CD4-positive, alpha-beta T cell (primary cell): Measurements from ENCODE around the gene TEX14. TPM values are rescaled to one million over a fixed set of nuclear protein-coding genes. Genes with fewer than 3 reads are reported as not detected.

Source experiments
- ATAC-seq: fragments of 200-7000 bp; cut with Tn5 transposase; one replicate; pipeline ENCODE4 v1.10.0; 2022; ENCODE audit warnings: mild to moderate bottlenecking; ENCODE audit not compliant: poor library complexity
- CTCF ChIA-PET: fragments of 350-600 bp; sonication (Branson Sonifier 250); formaldehyde crosslinking; loops from one replicate; lab custom pipeline; 2021; ENCODE audit warnings: antibody characterized with exemption, inconsistent platforms; lab: Charles Lee
- POLR2A ChIA-PET: fragments of 350-600 bp; sonication (Branson Sonifier 250); formaldehyde crosslinking; loops from one replicate; lab custom pipeline; 2021; ENCODE audit warnings: antibody characterized with exemption, inconsistent platforms; lab: Charles Lee
- DNase-seq, 14 experiments: peaks; one replicate each; pipeline ENCODE4 v3.0.0-alpha.2; 2013 to 2020; ENCODE audit warnings: mixed read lengths in 2 of 14
- H3K27ac ChIP-seq, 2 donors: one replicate each; pipeline versions ENCODE4 v1.5.1 to v1.7.0; 2013; ENCODE audit warnings: low read length in 2 of 2, low read depth in 1 of 2, mild to moderate bottlenecking in 1 of 2
- H3K27me3 ChIP-seq, 2 experiments: 1 replicate in 1 of 2; 2 replicates in 1 of 2; pipeline versions ENCODE4 v1.6.1 to v1.7.0; 2013; ENCODE audit warnings: low read length in 2 of 2, control low read depth in 1 of 2, mild to moderate bottlenecking in 1 of 2, moderate library complexity in 1 of 2; ENCODE audit not compliant: insufficient read depth in 2 of 2, control insufficient read depth in 1 of 2
- H3K36me3 ChIP-seq: one replicate; pipeline ENCODE4 v1.6.1; 2013; ENCODE audit warnings: low read length, control low read depth; ENCODE audit not compliant: insufficient read depth
- H3K4me1 ChIP-seq: one replicate; pipeline ENCODE4 v1.6.1; 2013; ENCODE audit warnings: low read length, control low read depth; ENCODE audit not compliant: insufficient read depth
- H3K4me3 ChIP-seq: one replicate; pipeline ENCODE4 v1.5.1; 2013; ENCODE audit warnings: mild to moderate bottlenecking, low read length, moderate library complexity
- H3K9me3 ChIP-seq, 2 experiments: 1 replicate in 1 of 2; 2 replicates in 1 of 2; pipeline versions ENCODE4 v1.6.1 to v1.7.0; 2013; ENCODE audit warnings: low read length in 2 of 2, mild to moderate bottlenecking in 2 of 2, control low read depth in 1 of 2, moderate library complexity in 1 of 2; ENCODE audit not compliant: control insufficient read depth in 1 of 2, insufficient read depth in 1 of 2
- H3K27ac Mint-ChIP-seq: one replicate; pipeline ENCODE4 v1.8.0; 2020; ENCODE audit warnings: mixed read lengths
- H3K27me3 Mint-ChIP-seq: one replicate; pipeline ENCODE4 v1.8.0; 2021; ENCODE audit warnings: mixed read lengths
- H3K36me3 Mint-ChIP-seq: one replicate; pipeline ENCODE4 v1.8.0; 2021; ENCODE audit warnings: low read depth, mixed read lengths
- H3K4me1 Mint-ChIP-seq: one replicate; pipeline ENCODE4 v1.8.0; 2021; ENCODE audit warnings: low read depth, mixed read lengths
- H3K4me3 Mint-ChIP-seq: one replicate; pipeline ENCODE4 v1.8.0; 2020; ENCODE audit warnings: mild to moderate bottlenecking, mixed read lengths
- H3K9me3 Mint-ChIP-seq: one replicate; pipeline ENCODE4 v1.8.0; 2020; ENCODE audit warnings: mixed read lengths
- intact Hi-C, 2 experiments: fragments of 100-400 bp; cut with DNase I in 1 of 2; cut with micrococcal nuclease in 1 of 2; formaldehyde crosslinking; loops; one replicate each; pipeline versions ENCODE4 v1.15.1 to v1.9.0; 2023 to 2025; cut with DNase I, micrococcal nuclease
- total RNA-seq, 174 experiments: library from RNA in 2 of 174; stranded (reverse) in 2 of 174; gene quantifications; one replicate each; pipeline ENCODE4 v1.2.3 and lab custom pipeline; 2021 to 2026
- TF ChIP-seq, protein P1 (sequence below): fragments of 200-600 bp; IDR thresholded peaks from one replicate; pipeline ENCODE4 v1.8.0; 2022; ENCODE audit warnings: antibody characterized with exemption, mild to moderate bottlenecking

Gene TEX14
- total RNA-seq, 2 experiments from 2014 or later: 0.47 to 0.66 TPM

DNA sequence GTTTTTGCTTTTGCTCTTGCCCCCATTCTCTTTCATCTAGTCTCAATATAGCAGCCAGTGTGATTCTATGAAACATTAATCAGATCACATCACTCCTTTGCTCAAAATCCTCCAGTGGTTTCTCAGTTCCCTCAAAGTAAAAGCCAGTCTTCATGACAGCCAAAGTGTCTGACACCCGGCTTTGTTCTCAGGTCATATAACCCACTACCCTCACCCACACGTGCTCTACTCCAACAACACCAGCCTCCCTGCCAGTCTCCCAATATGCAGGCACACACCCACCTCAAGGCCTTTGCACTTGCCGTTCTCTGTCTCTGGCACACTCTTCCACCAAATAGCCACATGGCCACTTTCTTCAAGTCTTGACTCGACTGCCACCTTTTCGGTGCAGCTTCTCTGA lies 181.8 kb downstream of the TEX14 start:
- CTCF ChIA-PET: no interaction called here
- H3K4me3 ChIP-seq: no peak overlapping the region
- no peak for DNase-seq
- intact Hi-C loops: loop anchor here (5.0 to 10.0 kb wide), 6 partner anchors 175 to 1885 kb away; partner anchors contain the start of genes C17orf67 (in 1 of the 2), DGKE (in 1 of the 2), DYNLL2 (in 1 of the 2) and SRSF1 (in 1 of the 2)
- no peak for ATAC-seq
- no peak overlapping the region for H3K27ac ChIP-seq
- H3K27me3 Mint-ChIP-seq: no peaks in the 10 kb centered on the region
- peaks cover 29% of the 10 kb centered on the region for H3K4me1 Mint-ChIP-seq
- TF ChIP-seq, protein P1, sequence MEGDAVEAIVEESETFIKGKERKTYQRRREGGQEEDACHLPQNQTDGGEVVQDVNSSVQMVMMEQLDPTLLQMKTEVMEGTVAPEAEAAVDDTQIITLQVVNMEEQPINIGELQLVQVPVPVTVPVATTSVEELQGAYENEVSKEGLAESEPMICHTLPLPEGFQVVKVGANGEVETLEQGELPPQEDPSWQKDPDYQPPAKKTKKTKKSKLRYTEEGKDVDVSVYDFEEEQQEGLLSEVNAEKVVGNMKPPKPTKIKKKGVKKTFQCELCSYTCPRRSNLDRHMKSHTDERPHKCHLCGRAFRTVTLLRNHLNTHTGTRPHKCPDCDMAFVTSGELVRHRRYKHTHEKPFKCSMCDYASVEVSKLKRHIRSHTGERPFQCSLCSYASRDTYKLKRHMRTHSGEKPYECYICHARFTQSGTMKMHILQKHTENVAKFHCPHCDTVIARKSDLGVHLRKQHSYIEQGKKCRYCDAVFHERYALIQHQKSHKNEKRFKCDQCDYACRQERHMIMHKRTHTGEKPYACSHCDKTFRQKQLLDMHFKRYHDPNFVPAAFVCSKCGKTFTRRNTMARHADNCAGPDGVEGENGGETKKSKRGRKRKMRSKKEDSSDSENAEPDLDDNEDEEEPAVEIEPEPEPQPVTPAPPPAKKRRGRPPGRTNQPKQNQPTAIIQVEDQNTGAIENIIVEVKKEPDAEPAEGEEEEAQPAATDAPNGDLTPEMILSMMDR: no peak
- POLR2A ChIA-PET: no interaction called here
- H3K36me3 ChIP-seq: peaks cover 78% of the 10 kb centered on the region
- H3K9me3 ChIP-seq: no peaks in the 10 kb centered on the region
- H3K9me3 Mint-ChIP-seq: no peaks in the 10 kb centered on the region
- no peak overlapping the region for H3K4me3 Mint-ChIP-seq
- no peak overlapping the region for H3K27ac Mint-ChIP-seq
- H3K36me3 Mint-ChIP-seq: peaks cover 87% of the 10 kb centered on the region
- H3K4me1 ChIP-seq: peaks cover 26% of the 10 kb centered on the region
- H3K27me3 ChIP-seq: no peaks in the 10 kb centered on the region

DNA sequence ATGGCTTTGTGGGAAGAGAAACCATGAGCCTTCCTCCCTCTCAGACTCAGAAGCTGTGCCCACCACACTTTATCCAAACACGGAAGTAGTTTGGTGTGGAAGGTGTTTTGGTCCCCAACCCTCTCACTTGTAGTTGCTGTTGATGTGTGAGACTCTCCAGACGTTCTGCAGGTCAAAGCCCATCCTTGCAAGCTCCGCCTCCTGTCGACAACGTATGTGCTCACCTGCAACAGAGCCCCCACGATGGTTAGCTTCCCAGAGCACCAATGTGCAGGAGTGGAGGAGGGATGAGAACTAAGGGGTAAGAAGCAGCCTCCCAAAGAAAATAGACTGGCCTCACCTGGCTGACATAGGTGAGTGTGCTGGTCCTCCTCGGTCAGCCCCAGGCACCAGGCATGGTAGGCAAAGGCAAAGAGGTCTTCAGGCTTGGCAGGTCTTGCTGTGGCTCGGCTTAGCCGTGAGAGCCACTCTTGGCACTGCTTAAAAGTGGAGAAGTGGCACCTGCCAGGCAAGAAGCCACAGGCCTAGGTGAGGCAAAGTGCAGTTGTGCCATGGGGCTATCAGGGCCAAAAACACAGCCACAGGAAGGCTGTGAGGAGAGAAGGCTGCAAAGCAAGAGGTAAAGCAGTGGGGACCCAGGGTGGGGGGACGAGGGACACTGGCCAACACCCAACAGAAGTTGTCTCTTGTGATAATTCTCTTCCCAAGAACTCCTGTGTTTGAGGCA lies 183.3 kb downstream of the TEX14 start:
- Mint-ChIP-seq H3K36me3 (peaks cover 99% of the 10 kb centered on the region), H3K4me3 (no peak overlapping the region), H3K4me1 (peaks cover 21% of the 10 kb centered on the region), H3K27ac (no peak overlapping the region), H3K9me3 (no peaks in the 10 kb centered on the region), H3K27me3 (no peaks in the 10 kb centered on the region)
- H3K27me3 ChIP-seq: no peaks in the 10 kb centered on the region
- no peak for DNase-seq
- no peak overlapping the region for H3K4me3 ChIP-seq
- H3K36me3 ChIP-seq: peaks cover 94% of the 10 kb centered on the region
- peaks cover 13% of the 10 kb centered on the region for H3K4me1 ChIP-seq
- ChIA-PET CTCF (no interaction called here), POLR2A (no interaction called here)
- ATAC-seq: no peak
- H3K27ac ChIP-seq: no peak overlapping the region
- H3K9me3 ChIP-seq: no peaks in the 10 kb centered on the region
- TF ChIP-seq, protein P1: no peak
- intact Hi-C loops: no loop called here

DNA sequence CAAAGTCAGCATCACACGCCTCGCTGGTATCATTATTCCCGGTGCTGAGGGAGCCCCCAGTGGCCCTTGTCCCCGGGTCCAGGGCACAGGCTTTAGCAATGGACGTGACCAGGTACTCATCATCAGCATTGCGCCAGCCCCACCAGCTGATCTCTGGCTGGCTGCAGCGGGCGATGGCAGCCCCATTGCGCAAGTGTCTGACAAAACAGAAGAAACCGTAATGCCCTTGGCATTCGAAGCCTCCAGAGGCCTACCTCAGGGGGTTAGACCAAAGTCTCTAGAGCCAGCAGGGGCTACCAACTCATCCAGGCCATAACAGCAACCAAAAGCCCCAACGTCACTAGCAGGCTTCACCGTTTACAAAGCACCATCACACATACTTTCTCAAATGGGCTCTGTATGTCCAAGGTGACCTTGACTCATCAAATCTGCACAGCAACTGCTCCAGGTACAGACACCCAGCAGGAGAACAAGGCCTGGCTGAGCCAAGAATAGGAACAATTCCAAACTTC lies 184.7 kb downstream of the TEX14 start:
- intact Hi-C loops: no loop called here

More for the DNA sequence above, 184.7 kb downstream of the TEX14 start:
- Mint-ChIP-seq H3K9me3 (no peaks in the 10 kb centered on the region), H3K4me1 (peaks cover 13% of the 10 kb centered on the region), H3K27me3 (no peaks in the 10 kb centered on the region), H3K36me3 (peaks cover 99% of the 10 kb centered on the region), H3K4me3 (no peak overlapping the region), H3K27ac (no peak overlapping the region)
- TF ChIP-seq, protein P1: no peak
- CTCF ChIA-PET: interaction anchor here (1.2 kb wide), 1 partner anchor 11 kb away, joined by 4 read pairs; no protein-coding TSS in a partner anchor
- POLR2A ChIA-PET: no interaction called here
- H3K4me1 ChIP-seq: peaks cover 2% of the 10 kb centered on the region
- no peak for ATAC-seq
- H3K27ac ChIP-seq: no peak overlapping the region
- no peak for DNase-seq
- peaks cover 98% of the 10 kb centered on the region for H3K36me3 ChIP-seq
- H3K4me3 ChIP-seq: no peak overlapping the region
- no peaks in the 10 kb centered on the region for H3K27me3 ChIP-seq
- H3K9me3 ChIP-seq: no peaks in the 10 kb centered on the region

Other genes with a start within 250 kb of the TEX14 start
- gene HSF5, start 203.6 kb downstream of the TEX14 start, total RNA-seq: 1 to 10 TPM; 1.6 to 1.7 TPM
- gene MTMR4, start 177.4 kb downstream of the TEX14 start, total RNA-seq: 10 to 100 TPM; 28.8 to 30.0 TPM
- 10 to 100 TPM; 10.4 to 11.6 TPM for gene RAD51C, start 557 bp upstream of the TEX14 start, total RNA-seq
- gene PPM1E, start 63.8 kb upstream of the TEX14 start, total RNA-seq: not detected